SK-MEL-5 (cell line): ENCODE data around the gene ELAC2. TPM values are rescaled to one million over a fixed set of nuclear protein-coding genes. Genes with fewer than 3 reads are reported as not detected.

Experiments
- DNase-seq: peaks from one replicate; pipeline ENCODE4 v3.0.0-alpha.2; 2016; ENCODE audit warnings: low read depth, low spot score
- in situ Hi-C: cut with HindIII; loops from 2 replicates; pipeline ENCODE4 v1.10.0; 2016; ENCODE audit warnings: low sequenced_read_pairs, high pct_unique_total_duplicates, low pct_unique_long_range_greater_than_20kb
- polyA plus RNA-seq, 2 experiments: library from polyadenylated mRNA; depleted of rRNA; stranded (reverse); fragments of >200 nt; gene quantifications; 2 replicates each; pipeline ENCODE4 v1.2.3, GENCODE V29; 2015
- total RNA-seq: library from RNA; depleted of rRNA; stranded (reverse); fragments of >200 nt; shearing (Covaris generic); gene quantifications from 2 replicates; pipeline ENCODE4 v1.2.3, GENCODE V29; 2014; rRNA removed

The ELAC2 gene, protein sequence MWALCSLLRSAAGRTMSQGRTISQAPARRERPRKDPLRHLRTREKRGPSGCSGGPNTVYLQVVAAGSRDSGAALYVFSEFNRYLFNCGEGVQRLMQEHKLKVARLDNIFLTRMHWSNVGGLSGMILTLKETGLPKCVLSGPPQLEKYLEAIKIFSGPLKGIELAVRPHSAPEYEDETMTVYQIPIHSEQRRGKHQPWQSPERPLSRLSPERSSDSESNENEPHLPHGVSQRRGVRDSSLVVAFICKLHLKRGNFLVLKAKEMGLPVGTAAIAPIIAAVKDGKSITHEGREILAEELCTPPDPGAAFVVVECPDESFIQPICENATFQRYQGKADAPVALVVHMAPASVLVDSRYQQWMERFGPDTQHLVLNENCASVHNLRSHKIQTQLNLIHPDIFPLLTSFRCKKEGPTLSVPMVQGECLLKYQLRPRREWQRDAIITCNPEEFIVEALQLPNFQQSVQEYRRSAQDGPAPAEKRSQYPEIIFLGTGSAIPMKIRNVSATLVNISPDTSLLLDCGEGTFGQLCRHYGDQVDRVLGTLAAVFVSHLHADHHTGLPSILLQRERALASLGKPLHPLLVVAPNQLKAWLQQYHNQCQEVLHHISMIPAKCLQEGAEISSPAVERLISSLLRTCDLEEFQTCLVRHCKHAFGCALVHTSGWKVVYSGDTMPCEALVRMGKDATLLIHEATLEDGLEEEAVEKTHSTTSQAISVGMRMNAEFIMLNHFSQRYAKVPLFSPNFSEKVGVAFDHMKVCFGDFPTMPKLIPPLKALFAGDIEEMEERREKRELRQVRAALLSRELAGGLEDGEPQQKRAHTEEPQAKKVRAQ
- total RNA-seq = 73.4 and 73.6 TPM in 2 replicates
- 58.7 and 63.8 TPM in 2 replicates for polyA plus RNA-seq (2015; cell fraction: cytosol; rRNA removed)
- 118 and 129 TPM in 2 replicates for polyA plus RNA-seq (2015; cell fraction: nucleus; rRNA removed)

DNA sequence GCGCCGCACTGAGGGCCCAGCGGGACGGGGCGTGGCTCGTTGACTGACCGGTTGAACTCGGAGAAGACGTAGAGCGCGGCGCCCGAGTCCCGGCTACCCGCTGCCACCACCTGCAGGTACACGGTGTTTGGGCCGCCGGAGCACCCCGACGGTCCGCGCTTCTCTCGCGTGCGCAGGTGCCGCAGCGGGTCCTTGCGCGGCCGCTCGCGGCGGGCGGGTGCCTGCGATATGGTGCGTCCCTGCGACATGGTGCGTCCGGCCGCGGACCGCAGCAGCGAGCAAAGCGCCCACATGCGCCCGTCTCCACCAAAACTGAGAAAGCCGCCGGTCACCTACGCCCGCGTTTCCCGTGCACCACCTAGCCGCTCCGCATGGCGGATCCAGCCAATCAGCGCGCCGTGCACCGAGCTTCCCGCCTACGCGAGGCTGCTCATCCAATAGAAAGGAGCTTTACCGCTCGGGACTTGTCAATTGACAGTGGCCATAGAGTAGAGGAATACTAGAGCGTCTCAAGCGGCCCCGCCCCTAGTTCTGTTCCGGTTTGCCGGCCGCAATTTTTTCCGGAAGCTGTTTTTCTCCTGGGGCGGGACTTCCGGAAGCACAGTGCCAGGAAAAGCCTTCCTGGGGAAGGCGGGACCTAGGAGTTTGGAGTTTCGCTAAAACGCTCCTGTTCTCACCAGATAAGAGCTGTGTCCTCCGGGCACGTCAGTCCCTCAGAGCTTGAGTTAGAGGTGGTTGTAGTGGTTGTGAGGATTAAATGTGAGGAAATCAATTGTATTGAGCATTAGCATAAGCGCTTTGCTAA lies at the start of gene ELAC2:
Gene ELAC2, minus strand, starts transcription at position 373 of the 805 bp plus-strand sequence. Its CDS starts 80 bp downstream, at position 293.
- in situ Hi-C loops = no loop called here
- DNase-seq = peak; percentile 99

DNA sequence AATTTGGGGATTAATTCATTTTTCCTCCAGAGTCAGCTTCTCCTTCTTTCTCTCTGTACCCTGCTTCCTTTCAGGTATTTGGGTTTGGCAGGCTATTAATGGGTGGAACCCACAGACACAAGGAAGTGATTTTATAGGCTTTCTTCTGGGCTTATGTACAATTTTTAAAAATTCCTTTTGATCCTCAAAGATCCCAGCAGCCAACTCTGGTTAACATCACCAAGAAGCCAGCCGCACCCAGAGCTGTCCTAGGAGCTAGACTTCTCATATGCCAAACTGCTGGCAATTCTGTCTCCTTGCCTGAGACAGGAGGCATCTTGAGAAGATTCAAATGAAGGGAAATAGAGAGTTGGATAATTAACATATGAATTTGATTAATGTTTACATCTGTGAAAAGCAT lies 47.2 kb upstream of the ELAC2 start:
- in situ Hi-C loops = no loop called here
- no peak for DNase-seq

DNA sequence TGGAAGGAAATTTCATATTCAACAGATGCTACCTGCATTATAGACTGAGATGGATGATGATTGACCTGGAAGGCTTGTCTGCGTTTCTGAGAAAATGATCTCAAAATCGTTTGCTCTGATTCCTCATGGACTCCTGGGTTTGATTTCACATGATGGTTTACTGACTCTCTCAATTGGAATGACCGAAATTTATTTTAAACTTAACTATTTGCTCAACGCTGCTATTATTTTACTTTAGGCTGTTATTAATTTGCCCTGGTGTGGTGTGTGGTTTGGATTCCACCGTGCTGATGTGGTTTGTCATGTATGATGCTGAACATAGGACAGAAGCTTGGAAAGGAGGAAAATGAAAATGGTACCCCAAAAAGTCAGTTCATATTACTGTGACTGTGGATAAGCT lies 37.3 kb upstream of the ELAC2 start:
- no peak for DNase-seq
- in situ Hi-C loops = no loop called here

DNA sequence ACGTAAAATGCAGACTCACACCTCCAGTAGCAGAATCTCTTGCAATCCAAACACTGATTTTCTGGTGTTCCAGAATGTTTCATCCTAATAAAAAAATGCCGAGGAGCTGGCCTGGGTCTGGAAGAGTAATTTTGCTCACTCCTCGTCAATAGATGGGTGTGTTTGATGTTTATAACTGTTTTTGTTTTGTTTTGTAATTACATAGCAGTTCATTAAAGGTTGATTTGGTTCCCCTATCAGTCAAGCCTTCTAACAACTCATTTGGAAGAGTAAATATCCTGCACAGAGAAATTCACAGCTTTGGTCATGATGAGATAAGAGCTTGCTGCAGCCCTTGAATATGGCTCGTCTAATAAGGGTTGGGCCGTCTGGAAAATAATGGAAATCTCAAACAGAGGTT lies 36.8 kb upstream of the ELAC2 start:
- no peak for DNase-seq
- in situ Hi-C loops = no loop called here

DNA sequence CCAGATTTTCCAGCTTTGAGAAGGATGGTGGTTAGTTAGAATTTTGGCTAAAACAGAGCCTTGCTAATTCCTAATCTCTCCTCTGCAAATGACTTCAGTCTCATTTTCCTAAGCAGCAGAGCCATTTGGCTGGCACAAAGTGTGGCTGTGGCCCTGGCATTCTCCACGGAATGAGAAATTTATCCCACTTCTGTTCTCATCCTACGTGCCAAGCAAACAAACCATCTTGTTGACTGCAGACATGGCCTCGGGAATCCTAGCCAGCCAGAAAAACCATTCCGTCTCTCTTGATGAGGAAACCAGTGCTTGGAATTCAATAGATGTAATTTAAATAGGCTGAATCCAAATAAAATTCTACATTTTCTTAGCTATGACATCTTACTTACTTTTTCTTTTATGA lies 34.1 kb upstream of the ELAC2 start:
- in situ Hi-C loops = no loop called here
- DNase-seq = no peak

DNA sequence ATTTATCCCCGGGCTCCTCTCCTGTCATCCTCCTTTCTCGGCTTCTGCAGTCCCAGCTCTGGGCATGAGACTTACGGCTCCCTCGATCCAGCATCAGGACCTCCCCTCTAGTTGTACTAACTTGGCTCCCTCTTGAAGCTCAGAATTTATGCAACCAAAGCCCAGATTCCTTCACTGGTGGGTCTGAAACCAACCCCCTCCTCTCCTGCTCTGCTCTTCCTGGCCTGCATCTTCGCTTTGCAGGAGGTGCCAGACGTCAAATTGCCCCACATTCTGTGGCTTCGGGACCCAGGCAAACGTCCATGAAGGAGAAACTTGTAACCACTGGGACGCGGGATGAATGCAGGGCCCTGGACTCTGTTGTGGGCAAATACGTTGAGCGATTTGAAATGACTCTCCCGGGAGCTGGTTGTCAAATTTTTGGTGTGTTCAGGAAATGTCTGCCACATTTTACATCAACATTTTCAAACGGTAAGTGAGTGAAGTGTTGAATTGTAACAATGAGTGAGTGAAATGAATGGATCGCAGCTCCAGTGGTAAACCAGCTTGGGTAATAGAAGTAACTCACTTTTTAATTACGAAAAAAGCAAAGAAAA lies 29.3 kb upstream of the ELAC2 start:
- no peak for DNase-seq
- in situ Hi-C loops = no loop called here

DNA sequence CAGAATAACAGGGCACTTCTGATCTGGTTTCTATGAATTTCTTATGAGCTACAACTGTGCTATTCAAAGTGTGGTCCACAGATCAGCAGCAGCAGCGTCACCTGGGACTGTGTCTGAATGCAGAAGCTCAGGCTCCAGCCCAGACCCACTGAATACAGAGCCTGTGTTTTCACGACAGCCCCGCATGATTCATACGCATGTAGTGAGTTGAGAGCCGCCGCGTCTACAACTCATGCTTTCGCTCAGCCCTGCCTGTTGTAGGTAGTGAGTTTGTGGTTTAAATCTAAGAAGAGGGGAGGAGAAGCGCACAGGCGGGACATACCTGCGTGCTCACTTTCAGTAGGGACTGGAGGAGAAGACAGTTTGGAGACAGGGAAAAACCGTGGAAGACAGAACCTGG lies 28.5 kb upstream of the ELAC2 start:
- DNase-seq = no peak
- in situ Hi-C loops = no loop called here

DNA sequence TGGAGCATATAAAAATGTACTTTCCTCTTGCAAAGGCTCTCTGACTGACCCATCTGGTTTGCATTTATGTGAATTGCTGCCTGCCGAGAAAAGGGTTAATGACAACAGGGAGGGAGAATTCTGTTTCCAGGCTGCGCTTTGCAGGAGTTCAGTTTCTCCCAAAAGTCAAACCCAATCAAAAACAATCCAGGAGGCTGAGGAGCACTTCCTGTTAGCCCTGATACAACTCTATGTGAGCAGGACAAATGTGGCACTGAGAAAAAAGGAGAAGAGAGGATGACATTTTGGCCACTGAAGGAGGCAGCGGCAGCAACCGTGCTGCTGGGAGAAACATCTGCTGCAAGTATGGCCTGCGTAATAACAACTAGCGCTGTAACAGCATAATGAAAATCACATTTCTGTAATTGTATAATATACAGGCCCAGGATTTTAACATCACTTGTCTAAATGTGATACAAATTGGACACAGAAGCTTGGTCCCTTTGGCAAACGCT lies 26.8 kb upstream of the ELAC2 start:
- DNase-seq = no peak
- in situ Hi-C loops = no loop called here

DNA sequence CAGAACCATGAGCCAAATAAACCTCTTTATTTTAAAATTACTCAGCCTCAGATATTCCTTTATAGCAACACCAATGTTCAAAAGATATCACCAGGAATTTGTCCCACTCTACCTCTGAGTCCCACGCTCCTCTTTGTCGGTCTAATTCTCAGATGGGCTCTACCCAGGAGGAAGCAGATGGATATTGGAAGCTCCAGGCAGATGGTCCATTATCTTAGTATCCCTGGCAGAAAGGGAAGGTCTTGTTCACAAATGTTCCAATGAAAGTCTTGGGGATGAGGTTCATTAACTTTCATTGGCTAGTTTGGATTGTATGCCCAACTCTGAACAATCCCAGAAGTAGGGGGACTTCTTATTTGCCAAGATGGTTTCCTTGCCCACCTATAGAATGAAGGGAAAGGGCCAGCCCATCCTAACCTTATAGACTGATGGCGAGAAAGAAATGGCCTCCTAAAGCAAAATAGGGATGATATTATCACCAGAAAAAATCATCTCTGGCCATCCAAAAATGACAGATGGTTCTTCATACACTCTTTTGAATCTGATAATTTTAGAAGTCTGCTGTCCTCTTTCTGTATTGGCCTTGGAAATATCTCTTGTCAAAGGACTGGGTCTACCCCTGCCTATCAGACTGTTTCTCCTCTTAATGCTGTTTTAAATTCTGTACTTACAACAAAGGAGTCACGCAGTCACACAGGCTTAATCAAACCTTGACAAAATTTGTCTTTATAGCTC lies 21.3 kb upstream of the ELAC2 start:
- no peak for DNase-seq
- in situ Hi-C loops = no loop called here

DNA sequence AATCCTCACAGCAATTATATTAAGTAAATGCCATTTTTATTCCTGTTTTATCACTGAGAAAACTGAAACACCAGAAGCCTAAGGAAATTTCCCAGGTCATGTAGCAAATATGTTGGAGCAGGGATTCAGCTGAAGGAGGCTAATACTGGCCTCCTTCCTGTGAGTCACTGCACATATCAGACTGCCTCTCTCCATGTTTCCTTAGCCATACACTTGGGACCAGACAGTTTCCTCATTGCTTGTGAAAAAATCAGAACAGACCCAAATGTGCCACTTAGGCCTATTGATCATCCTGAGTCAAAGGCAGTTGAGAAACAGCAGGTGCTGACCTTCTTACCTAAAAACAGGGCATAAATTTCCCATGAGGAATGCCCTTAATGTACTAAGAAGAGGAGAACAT lies 18.9 kb upstream of the ELAC2 start:
- no peak for DNase-seq
- in situ Hi-C loops = no loop called here

DNA sequence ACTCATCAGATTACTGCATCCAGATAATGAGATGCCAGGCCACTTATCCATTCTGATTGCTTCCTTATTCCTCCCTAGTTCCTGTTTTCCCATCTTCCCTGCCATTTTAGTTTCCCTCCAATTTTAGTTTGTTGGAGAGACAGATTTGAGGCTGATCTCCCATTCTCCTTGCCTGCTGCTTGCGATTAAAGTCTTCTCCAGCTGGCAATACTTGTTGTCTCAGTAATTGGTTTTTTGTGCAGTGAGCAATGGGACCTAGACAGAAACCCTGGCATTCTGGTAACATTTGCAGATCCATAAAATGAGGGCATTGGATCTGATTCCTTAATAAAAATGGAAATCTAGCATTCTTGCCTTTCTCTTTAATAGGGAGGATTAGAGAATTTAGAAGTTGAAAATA lies 17.6 kb upstream of the ELAC2 start:
- DNase-seq = no peak
- in situ Hi-C loops = no loop called here

DNA sequence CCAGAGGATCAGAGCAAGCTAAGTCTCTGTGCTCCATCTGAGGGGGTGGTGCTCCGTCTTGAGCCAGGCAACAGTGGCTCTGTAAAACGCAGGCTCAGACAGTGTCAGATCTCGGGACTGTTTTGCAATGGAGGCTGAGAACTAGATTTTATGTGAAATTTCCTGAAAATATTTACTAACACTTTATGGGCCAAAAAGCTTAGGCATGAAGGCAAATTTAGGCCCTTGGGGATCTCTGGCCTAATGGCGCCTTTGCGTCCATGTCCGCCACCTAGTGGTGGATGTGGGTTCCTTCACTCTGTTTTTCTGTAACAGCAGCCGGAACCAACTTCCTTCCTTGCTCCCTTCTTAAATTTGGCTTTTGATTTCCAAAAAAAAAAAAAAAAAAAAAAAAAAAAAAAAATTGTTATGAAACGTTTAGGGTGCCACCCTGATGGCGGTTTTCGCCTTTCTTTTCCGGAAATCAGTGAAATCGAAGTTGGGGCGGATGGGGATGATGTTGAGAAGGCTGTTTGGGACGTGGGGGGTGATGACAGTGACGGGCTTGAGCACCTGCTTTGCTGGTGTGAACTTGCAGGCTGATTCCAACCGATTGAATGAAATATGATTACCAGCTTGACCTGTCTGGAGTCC lies 14.0 kb upstream of the ELAC2 start:
- in situ Hi-C loops = no loop called here
- peak; percentile 70 for DNase-seq

DNA sequence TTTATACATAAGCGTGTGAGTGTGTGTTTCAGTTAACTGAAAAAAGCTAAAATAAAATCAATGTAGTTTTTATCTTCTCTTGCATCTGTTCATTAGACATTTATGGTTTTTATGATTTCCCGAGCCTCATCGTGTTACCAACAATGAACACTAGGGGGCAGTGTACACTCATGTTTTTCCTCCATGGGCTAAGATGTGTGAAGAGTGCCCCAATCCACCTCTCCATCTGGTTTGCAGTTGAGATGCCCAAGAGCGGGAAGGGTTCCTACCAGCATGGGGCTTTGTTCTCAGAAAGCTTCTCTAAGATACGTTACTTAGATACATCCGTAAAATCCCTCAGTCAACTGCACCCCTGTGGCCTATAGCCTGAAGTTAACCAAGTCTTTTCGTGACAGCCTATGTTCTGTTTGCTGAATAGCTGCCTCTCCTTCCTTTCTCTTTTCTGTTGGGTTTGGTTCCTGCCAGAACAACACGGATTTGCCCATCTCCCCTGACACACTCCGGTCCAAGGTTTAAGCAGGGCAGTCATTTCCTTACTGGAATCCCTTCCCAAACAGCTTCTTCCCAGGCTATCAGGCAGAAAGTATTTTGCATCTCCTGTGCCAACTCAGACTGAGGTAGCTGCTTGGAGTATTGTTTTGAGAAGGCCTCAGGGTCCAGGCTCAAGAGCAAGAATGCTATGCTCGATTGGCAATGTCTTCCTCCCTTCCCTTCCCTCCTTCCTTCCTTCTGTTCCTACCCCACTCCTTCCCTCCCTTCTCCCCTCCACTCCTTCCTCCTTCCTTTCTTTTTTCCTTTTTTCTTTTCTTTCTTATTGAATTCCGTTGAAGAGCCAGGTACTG lies 12.9 kb upstream of the ELAC2 start:
- in situ Hi-C loops = no loop called here
- peak; percentile 67 for DNase-seq

DNA sequence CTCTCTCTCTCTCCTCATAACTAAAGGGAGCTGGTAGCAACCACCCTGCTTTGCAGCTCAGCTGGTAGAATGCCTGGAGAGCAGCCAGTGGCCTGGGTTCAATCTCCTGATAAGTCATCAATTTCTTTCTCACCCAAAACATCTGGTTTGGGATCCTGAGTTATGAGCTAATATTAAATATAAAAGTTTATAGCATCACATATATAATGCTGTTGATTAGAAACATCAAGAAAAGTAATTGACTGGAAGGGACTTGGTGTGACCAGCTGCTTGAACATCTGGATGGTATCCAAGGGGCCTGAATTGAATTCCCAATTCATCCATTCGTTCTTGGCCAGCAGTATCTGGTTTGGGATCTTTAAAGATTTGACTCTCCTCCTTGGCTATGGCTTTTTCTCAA lies 12.2 kb upstream of the ELAC2 start:
- in situ Hi-C loops = no loop called here
- DNase-seq = no peak

DNA sequence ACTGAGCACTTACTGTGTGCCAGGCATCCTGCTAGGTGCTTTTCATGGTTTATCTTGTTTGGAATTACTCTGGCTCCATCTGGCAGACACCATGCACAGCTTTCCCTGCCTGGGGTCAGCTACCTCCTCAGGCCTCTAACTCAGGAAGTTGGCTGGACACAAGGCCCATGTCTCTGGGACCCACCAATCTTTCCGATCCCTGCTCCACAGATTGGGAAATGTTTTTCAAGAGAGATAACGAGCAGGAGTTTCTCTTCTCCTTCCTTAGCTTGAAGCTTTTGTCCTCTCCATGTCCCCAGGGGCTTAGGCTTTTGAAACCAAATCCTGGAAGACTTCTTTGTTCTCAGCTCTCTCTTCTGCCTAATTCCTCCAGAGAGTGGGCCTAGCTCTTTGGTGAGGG lies 11.5 kb upstream of the ELAC2 start:
- in situ Hi-C loops = no loop called here
- peak; percentile 25 for DNase-seq

DNA sequence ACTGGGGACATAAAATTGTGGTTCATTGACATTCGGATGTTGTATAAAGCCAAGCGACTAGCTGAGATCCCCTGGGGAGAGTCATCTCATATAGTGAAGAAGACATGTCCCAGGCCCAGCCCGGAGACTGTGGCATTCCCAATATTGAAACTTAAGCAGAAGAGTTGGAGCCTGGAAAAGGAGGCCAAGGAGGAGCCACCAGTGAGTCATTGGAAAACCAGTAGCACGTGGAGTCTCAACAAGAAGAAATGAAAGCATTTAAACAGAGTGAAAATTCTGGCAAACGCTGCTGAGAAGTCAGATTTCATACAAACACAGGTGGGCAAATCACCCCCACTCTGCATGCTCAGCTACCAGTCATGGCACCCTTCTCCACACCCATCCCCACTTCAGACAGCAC lies 9.4 kb upstream of the ELAC2 start:
- in situ Hi-C loops = no loop called here
- DNase-seq = no peak
